ENCODE data around the gene RORC.

Gene RORC

GRCh38 chr1:151825751-151826660 is 5.6 kb downstream of the RORC start:
- peak in 1 of 2 experiments; percentile 15 for DNase-seq

DNA sequence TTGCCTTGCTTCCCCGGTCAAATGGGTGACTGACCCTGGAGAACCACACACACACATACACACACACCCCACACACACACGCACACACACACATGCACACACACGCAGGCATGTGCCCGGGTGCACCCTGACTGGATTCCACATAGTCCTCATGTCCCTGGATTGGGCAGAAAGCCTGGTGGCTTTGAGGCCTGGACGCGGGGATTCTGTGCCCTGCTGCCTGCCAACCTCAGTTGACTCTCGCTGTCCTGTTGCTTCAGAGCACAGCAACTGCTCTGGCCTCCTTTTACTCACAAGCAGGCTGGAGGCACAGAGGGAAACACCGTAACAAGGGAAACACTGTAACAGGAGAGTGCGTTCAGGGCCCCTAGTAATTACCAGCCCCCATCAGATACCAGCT is 6.4 kb downstream of the RORC start:
- no peak for DNase-seq

DNA sequence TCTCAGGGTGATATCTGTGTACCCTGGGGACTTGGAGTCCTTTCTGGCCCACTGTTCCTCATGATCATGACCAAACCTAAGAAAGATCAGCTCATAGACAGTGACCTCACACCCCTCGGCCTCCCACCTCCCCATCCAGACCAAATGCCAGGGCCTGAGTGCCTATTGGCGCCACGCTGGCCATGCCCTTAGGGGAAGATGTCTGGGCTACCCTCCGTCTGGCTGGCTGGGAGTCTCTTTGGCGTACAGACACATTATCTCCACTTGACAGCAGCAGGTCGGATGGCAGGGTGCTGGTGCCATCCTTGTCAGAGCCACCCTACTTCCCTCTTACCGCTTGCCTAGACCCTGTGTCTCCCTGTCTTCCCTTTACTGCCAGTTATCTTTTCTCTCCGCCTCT is 8.4 kb downstream of the RORC start:
- DNase-seq = no peak

DNA sequence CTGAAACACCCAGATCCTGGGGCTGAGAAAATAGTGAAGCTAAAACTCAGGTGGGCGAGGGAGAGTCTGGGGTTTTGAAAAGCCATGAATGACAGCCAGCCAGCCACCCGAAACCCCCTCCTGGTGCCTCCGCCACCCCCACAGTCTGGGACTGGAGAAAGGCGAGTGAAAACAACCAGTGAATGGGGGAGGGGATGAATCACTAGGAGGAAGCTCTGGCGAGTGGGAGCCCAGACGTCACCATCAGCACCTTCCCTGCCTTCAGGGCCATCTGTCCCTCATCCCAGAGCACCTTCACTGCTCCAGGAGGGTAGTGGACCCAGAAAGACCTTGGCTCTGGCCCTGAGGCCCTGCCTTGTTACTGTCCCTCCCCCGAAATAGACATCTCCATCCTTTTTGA is 9.2 kb downstream of the RORC start:
- DNase-seq = no peak

DNA sequence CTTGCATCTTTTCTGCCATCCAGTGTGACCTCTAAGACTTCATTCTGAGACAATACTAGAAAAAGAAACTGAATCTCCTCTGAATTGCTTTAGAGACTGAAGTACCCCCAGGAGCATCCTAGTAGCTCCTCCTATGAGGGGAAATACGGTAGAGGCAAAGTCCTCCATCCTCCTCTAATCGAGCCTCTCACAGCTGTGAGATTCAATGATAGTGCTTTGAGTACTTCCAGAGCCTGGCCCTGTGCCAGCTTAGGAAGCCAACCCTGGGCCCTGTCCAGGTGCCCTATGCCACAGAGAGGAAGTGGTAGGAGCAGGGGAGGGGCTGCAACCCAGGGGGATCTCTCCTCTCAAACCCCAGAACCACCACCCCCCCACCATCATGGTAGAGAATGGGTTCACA is 10.7 kb downstream of the RORC start:
- peak; percentile 19 to 48 for DNase-seq

DNA sequence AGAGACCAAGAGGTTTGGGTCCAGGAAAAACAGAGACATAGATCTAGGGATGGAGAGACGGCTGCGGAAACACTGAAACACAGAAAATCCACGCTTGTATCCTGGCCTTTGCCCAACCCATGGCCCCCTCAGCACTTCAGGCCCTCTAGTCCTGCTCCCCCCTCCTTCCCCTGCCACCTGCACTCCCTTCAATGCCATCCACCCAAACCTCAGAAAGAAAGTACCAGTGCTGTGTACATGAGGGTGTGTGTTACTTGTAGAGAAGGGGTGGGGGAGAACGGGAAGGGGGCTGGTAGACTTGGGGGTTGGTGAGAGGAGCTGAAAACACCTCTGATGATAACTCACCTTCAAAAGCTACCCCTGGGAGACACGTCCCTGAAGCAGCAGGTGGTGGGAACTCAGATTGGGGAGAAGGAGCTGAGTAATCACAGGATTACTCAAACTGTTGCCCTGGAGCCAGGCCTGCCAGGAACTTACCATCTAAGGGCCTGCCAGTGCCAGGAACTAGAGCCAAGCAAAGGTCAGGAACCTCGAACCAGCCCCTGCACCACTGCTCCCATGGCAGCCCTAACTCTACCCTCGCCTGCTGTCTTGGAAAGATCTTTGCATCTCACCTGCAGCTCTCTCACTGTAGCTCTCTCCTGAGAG is 11.5 kb downstream of the RORC start:
- no peak for DNase-seq

- DNase-seq = no peak
These were observed 12.3 kb downstream of the RORC start for GRCh38 chr1:151819227-151819835.

- DNase-seq = no peak
These were observed 14.3 kb downstream of the RORC start for GRCh38 chr1:151817353-151817730.

- no peak for DNase-seq
These were observed 14.9 kb downstream of the RORC start for GRCh38 chr1:151816548-151817352.

GRCh38 chr1:151815716-151816327 is 15.8 kb downstream of the RORC start:
- DNase-seq = no peak

DNA sequence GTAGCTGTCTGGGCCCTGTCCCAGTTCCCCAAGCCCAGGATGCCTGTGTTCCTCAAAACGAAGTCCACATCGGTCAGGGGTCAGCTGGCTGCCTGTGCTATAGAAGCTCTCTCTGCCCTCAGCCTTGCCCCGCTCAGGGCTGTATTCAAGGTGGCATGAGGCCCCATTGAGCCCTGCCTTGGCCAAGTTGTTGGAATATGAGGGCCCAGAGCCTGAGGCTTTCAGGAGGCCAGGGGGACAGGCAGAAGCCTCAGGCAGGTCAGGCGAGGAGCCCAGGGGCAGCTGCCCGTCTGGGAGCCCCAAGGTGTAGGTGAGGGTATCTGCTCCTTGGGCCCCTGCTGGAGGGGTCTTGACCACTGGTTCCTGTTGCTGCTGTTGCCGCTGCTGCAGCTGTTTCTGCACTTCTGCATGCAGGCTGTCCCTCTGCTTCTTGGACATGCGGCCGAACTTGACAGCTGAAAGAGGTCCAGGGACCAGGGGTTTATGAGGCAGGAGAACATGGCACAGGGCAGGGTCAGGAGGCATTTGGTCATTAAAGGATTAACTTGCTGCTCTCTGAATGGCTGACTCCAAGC is 16.5 kb downstream of the RORC start:
- no peak for DNase-seq

DNA sequence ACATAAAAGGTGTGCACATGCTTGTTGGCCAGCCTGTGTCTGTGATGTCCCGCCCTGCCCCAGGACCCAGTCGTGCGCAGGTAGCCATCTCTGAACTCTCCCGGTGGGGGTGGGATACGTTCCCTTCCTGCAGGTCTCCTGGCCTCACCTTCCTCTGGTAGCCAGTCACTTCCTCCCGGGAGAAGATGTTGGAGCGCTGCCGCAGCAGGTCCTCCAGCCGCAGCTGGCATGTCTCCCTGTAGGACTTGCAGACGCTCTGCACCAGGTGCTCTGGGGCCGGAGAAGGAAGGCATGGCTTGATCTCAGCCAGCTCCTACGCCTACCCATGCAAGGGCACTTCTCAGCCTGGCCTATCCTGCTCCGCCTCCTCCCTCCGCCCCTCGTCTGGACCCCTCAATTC is 17.2 kb downstream of the RORC start:
- DNase-seq = no peak

DNA sequence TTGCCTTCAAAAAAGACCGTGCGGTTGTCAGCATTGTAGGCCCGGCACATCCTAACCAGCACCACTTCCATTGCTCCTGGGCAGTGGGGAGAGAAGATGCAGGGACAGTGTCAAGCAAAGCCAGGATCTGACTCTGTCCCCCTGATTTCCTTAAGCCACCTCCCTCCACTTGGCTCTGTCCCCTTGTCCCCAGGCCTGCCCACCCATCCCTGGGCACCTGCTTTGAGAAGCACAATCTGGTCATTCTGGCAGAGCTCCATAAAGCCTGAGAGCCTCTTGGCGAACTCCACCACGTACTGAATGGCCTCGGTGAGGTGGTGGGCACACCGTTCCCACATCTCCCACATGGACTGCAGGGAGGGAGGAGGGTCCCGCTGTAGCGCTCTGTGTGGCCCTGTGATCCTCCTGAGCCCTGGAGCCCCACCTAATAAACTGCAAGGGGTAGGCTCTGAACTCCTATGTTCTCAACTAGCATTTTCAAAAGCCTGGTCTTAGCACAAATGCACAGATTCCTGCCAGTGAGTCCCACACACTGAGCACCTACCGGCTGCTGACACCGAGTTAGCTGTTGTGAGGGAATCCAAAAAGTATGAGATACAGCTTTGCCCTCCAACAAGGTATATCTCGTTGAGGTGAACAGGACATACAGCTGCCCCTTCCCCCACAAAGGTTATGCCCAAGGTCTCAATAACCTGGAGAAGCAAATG is 18.2 kb downstream of the RORC start:
- no peak for DNase-seq

GRCh38 chr1:151811181-151811580 is 20.4 kb downstream of the RORC start:
- DNase-seq = no peak

DNA sequence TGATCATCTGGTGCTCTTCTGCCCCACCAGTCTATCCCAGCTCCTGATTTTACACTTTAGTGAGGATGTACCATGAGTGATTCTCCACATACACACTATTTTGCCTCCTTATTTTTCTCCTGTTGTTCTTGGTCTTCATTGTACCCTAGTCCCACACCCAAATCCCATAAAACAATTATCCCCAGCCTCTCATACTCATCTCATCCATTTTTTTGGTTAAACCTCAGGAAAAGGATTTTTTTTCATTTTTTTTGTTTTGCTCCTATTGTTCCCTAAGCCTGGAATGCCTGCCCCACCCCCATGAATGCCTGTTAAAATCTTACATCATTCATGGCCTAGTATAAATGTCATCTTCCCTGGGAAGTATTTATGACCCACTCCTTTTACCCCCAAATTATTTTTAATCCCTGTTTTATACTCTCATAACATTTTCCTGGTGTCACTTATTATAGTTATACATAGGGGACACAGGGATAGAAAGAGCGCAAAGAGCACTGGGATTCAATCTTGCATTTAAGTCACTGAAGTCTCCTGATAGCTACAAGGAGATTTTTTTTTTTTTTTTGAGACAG is 21.5 kb downstream of the RORC start:
- no peak for DNase-seq

DNA sequence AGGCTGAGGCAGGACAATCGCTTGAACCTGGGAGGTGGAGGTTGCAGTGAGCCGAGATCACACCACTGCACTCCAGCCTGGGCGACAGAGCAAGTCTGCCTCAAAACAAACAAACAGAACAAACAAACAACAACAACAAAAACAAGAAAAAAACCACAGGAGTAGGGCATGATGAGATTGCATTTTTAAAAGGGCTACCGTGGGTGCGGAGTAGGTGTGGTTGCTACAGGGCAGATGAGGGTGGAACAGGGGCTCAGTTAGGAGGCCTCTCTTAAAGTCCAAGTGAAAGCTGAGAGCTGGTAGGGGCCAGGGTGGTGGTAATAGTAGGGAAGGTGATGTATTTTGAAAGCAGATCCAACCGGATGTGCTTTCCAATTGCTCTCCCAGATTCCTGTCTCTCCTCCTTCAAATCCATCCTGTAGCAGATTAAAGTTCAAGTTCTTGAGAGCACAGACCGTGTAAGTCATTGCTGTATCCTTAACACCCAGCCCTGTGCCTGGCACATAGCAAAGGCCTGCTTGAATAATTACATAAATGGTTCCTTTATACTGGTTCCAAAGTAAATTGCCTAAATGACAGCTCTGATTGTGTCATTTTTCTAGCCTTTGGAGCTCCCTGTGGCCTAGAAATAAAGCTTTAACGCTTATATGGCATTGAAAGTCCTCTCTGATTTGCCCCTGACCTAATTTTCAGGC is 22.2 kb downstream of the RORC start:
- no peak for DNase-seq

- DNase-seq = no peak
These were observed 23.8 kb downstream of the RORC start for GRCh38 chr1:151807766-151808165.

DNA sequence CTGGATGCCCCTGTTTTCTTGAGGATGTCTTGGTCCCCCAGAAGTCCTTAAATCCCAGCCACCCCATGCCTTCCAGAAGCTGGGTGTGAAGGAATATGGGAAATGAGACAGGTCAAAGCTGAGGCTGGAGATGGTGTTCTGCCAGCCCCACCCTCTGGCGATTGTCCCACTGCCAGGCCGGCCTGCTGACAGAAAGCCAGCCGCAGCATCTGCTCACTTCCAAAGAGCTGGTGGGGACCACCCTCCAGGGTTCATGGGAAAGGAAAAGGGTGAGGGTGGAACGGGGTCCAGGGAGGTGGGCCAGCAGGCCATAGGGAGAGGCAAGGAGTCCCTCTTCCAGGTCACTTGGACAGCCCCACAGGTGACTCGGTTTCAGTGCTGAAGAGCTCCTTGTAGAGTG is 24.5 kb downstream of the RORC start:
- DNase-seq = no peak

DNA sequence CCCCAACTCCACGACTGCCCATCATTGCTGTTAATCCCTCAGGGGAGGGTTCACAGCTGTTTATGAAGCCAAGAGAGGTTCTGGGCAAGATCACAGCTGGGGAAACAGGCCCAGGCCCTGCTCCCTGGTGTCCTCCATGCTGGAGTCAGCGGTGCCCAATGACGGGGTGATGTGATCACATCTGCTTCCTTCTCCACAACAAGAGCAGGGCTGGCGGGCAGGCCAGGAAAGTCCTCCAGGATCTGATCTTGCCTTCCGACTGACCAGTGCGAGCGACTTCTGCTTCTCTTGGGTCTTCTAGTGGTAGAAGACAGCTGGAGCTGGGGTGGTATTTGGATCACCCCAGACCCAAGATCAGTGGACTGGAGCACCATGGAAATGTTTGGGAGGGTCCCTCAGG is 25.4 kb downstream of the RORC start:
- DNase-seq = no peak

- no peak for DNase-seq
These were observed 26.4 kb downstream of the RORC start, which contains the start of gene LINGO4 for GRCh38 chr1:151805066-151805820. TSS of gene LINGO4 (minus strand) at chr1:151805419. CDS start at chr1:151802704, 2,715 bp downstream.
